ENCODE data around the gene ATXN3.
A peak's percentile ranks its signal among the peaks of the same experiment; 100 is the strongest.

ATXN3 gene

DNA sequence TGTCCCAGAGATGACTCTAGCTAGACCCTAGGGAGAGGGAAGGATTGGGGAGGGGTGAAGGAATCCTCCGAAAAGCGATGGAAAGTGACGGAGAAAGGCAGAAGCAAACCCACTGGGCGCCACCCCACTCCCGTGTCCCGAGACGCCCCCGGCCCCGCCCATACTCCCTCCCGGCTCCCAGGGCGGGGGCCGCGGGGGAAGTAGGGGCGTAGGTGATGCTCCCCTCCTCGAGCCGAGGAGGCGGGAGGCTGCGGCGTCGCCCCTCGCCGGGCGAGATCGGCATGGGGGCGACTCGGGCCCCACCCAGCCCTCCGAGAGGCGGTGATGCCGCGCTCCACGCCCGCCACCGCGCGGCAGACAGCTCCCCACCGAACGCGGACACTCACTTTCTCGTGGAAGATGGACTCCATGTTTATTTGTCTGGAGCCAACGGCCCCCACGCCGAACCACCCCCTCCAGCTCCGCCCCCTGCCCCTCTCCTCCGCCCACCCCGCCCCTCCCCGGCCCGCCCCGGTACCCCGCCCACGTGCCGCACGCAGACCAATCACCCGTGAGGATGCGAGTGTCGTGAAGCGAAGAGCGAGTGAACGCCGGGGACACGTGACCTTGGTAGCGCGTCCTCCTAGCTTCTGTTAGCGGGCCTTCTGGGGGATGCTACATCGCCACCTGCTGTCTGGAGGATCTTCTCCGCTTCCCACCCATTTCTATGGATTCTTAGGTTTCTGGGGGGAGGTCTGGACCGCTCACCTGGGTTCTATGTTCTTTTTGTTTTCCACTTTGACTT, at the start of gene ATXN3:
Gene ATXN3 (minus strand): TSS at position 440 of the 784 bp plus-strand sequence. CDS start 30 bp downstream, at position 410.
- DNase-seq (ENCODE audit: low read depth, low spot score), result peak; percentile 98

DNA sequence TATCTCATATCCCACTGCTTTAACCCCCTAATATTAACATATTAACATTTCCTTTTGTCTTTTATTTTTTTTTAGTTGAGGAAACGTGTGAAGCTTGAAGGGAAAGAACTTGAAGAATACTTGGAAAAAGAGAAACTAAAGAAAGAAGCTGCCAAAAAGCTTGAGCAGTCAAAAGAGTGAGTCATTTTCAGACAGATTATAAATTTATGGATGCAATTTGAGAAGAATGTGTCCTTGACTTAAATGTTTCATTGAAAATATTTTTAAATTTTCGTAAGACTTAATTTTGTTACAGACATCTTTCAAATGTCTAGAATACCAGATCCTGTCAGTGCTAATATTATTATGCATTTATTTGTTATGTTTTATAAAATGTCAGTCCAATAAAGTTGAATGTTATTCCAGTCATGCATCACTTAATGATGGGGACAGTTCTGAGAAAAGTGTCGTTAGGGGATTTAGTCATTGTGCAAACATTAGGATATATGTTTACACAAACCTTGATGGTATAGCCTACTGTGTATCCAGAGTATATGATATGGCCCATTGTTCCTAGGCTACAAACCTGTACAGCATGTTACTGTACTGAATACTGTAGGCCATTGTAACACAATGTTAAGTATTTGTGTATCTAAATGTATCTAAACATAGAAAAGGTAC, 48.0 kb upstream of the ATXN3 start:
- no peak for DNase-seq (ENCODE audit: low read depth, low spot score)

DNA sequence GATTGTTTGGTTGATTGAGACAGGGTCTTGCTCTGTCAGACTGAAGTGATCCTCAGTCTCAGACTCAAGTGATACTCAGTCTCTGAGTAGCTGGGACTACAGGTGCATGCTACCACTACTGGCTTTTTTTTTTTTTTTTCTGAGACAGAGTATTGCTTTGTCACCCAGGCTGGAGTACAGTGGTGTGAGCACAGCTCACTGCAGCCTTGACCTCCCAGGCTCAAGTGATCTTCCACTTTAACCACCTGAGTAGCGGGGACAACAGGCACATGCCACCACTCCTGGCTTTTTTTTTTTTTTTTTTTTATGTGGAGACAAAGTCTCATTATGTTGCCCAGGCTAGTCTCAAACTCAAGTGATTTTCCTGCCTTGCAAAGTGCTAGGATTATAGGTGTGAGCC, 47.2 kb upstream of the ATXN3 start:
- DNase-seq (ENCODE audit: low read depth, low spot score), result no peak

DNA sequence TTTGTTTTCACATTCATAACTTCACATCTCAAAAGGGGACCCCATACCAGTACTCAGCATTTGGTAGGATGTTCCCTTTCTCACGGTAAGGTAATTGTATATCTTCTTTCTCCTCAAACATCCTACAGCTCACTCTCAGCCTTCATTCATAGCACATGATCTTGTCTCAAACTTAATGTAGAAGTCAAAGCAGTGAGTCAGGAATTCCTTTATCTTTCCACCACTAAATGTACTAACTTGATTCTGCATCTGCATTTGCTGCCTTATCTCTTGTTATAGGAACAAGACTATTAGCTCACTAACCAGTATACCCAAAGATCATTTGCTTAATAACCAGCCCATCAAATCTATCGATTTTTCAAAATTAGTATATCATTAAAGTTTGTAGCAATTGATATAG, 38.3 kb upstream of the ATXN3 start:
- no peak for DNase-seq (ENCODE audit: low read depth, low spot score)

DNA sequence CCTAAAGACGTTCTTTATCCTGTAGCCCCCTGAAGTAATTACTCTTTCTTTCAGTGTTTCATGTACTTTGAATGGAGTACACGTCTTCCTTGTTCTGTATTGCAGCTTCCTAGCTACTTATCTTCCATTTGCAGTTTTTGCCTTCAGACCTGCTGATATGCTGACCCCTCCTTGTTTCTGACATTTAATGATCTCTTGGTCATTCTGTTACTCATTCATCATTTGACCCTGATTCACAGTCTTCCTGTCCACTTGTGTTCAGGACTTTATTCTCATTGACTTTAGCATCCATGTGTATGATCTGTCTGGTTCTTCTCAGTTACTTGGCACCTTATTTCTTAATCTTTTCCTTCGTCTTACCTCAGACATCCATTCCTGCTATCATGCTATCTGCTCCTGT, 37.6 kb upstream of the ATXN3 start:
- no peak for DNase-seq (ENCODE audit: low read depth, low spot score)

DNA sequence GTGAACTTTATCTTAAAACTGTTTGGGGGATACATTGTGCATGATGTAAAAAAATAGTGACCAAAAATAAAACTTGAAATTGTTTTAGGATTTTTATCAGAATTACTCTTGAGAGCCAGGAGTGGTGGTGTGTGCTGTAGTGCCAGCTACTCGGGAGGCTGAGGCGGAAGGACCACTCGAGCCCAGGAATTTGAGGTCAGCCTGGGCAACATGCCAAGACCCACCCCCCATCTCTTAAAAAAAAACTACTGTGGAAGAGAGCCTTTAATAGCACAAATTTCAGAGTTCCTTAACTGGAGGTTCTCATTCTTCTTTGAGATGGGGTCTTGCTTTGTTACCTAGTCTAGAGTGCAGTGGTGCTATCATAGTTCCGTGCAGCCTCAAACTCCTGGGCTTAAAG, 36.9 kb upstream of the ATXN3 start:
- no peak for DNase-seq (ENCODE audit: low read depth, low spot score)

DNA sequence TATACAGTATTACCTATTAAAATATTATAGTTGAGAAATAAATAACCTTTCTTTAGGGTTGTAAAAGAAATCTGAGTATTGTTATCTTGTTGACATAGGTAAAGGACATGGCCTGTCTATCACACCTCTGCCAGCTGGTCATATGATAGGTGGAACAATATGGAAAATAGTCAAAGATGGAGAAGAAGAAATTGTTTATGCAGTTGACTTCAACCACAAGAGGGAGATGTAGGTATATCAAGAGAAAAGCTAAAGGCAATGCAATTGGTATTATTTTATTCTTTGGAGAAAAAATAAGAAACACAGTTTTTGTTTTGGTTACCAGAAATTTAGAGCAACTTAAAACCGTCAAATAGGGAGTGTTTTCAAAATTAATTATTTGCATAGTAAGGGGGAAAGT, 28.9 kb upstream of the ATXN3 start:
- no peak for DNase-seq (ENCODE audit: low read depth, low spot score)

DNA sequence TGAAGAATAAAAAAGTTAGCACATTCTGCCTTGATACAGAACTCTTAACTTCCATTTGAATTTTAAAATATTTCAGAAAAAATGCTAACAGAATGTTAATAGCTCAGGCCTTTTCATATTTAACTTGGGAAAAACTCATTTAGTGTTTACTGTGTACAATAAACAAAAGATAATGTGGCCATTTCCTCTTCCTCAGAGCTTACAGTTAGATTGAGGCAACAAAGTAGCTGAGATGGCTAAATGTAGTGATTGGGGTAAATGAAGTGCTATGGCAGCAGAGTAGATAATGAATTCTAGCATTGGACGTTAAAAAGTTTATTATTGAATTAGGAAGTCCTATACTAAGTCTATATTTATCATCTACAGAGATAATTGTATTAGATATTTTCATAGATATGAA, 28.1 kb upstream of the ATXN3 start:
- no peak for DNase-seq (ENCODE audit: low read depth, low spot score)

DNA sequence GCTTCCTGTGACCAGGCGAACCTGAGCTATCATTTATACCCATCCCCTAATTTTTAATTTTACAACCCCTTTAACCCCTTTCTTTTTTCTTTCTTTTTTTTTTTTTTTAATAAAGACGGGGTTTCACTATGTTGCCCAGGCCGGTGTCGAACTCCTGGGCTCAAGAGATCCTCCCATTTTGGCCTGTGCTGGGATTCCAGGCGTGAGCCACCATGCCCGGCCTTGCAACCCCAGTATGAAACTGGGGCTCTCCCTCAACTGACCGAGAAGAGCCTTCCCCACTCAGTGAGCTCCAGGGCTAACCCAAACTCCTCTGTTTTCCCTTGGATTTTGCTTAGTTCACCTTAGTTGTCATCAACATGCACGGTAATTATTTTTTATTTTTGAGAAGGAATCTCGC, 16.4 kb upstream of the ATXN3 start:
- no peak for DNase-seq (ENCODE audit: low read depth, low spot score)

DNA sequence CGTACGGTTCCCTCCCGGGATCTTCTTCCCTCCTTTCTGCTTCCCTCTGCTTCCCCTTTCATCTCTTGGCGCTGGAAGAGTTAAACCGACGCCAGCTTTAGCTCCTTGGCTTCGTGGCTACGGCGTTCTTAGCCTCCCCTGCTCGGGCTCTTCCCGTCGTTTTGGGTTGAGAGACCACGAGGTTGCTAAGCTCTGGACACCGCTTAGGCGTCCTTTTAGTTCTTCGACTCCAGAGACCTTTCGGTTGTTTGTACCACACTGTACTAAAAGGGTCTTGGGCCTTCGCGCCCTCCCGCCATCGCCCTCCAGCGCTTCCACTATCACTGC, 15.9 kb upstream of the ATXN3 start:
- DNase-seq (ENCODE audit: low read depth, low spot score), result no peak

DNA sequence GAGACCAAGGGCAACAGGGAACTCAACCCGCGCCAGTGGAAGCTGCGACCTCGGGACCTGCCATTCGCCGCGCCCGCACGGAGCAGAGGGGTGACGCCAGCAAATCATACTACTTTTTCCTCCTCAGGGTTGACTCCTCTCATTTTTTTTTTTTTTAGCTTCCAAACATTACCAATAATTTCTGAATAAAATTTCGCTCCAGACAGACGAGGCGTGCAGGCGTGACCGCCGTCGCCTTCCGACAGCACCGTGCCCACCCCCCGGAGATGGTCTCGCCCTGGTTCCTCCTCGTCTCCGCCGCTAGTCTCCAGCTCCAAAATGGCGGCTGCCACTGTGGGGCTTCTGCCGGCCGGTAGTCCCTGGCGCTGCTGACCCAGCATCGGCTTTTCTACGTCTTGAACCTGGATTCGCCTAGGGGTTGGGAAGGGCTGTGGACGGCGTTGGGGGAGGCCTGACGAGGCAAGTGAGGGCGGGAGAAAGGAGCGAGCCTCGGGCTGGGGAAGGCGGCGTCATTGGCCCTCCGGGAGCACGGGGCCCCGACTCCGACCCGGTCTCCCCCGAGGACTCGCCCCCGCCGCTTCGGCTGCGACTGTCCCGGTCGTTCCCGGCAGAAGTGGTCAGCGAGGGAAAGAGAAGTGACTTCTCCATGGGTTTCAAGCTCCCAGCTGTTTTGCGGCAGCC, 15.4 kb upstream of the ATXN3 start, which contains the start of the genes CPSF2 and NDUFB1:
Gene CPSF2 (plus strand): TSS at position 300 of the 681 bp plus-strand sequence. CDS start 9,016 bp downstream, outside the sequence.
Gene NDUFB1 (minus strand): TSS at position 37 of the 681 bp plus-strand sequence. CDS start 4,069 bp downstream, outside the sequence.
- no peak for DNase-seq (ENCODE audit: low read depth, low spot score)

DNA sequence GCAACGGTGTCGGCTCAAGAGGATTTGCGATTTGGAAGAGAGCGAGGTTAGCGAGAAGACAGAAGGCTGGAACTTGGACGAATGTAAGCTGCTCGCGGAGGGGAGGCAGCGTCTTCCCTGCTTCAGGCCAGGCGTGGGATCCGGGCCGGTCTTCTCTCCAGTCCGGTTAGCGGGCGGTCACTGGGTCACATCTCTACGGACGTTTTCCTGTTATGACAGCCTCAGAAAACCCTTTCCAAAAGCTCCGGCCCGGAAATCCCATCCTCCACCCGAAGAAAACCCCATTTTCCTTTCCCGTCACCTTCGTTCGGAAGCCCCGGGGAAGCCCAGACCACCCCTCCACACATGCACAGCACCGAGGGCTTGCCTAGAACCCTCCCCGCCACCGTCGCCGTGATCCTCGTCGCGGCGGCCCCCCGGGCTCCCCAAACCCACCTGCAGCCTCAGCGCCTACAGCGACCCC, 14.9 kb upstream of the ATXN3 start:
- DNase-seq (ENCODE audit: low read depth, low spot score), result no peak

DNA sequence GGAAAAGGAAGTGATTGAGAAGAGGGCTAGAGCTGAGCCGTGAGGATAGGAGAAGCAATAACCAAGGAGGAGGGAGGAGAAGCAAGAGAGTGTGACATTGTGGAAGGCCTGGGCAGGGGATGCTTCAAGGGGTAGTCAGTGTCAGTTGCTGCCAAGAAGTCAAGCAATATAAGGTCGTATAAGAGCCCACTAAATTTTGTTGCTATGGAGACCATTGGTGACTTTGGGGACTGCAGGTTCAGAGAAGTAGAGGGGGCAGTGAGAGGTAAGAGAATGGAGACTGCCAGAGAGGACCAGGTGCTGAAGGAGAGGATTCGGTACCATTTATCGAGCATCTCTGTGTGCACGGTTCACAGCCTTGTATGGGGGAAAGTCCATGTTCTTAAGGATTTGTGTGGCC, 3.1 kb upstream of the ATXN3 start:
- no peak for DNase-seq (ENCODE audit: low read depth, low spot score)

DNA sequence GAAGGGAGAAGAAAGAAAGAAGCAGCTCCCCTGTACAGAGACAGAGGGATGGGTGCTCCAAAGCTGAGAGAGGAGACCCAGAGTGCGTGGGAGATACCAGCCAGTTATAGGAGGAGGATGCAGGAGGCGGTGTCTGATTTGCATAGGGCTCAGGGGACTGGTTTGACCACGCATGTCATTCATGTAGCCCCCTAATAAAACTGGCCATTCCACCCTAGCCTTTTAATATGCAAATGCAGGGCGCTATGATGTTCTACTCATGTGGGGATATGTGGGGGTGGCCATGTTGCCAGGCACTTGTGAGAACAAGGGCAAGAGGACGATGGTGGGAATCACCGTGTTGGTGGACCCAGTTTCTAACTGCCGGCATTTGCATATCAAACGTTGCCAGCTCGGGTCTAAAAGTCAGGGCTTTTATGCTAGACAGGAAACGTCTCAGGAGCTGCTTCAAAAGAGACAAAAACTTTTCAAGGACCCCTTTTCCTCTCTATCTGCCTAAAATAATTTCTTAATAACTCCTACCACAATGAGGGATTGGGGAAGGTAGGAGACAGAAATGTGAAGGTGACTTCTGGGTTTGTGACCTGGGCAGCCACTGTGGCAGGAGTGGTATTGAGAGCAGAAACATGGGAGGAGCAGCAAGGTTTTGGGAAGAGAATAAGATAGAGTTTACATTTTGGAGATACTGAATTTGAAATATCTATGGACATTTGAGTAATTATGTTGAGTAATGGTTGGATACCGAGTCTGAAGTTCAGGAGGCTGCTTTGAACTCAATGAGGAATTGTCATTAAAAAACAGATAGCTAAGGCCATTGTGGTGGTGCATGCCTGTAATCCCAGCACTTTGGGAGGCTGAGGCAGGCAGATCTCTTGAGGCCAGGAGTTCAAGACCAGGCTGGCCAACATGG, 2.2 kb upstream of the ATXN3 start:
- peak; percentile 74 for DNase-seq (ENCODE audit: low read depth, low spot score)

DNA sequence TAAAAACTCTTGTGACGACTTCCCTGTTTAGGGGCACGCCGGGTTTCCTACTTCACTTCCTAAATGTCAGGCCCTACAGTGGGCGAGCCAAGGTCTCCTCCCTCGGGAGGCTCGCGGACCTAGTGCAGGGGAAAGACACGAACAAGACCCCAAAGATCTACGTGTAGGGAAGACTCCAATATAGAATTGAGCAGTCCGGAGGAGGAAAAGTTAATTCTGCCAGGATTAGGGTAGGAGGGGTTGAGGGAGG, 564 bp downstream of the ATXN3 start:
- DNase-seq (ENCODE audit: low read depth, low spot score), result no peak

DNA sequence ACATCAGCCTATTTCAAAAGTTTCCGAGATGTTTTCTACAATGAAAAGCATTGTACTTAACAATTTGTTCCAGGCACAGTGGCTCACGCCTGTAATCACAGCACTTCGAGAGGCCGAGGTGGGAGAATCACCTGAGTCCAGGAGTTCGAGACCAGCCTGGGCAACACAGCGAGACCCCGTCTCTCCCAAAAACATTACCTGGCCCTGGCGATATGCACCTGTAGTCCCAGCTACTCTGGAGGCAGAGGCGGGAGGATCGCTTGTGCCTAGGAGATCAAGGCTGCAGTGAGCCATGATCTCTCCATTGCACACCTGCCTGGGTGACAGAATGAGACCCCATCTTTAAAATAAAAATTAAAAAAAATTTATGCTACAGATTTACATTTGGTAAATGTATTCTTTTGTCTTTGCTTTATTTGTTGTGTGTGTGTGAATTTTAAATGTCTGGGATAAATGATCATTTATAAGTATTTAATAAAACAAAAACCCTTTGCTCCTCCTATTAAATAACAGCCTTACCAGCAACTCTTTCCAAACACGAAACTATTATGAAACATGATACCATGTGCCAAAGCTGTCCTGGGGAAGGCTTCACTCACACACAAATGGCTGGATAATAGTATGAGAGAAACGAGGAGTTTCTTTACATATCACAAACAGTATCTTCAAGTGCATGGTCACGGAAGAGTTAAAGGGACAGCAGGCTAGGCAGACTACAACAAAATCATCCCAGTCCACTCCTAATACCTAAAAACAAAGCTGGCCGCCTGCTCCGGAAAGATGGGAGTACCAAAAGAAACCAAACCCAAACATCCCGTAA, 1.1 kb downstream of the ATXN3 start:
- DNase-seq (ENCODE audit: low read depth, low spot score), result no peak

DNA sequence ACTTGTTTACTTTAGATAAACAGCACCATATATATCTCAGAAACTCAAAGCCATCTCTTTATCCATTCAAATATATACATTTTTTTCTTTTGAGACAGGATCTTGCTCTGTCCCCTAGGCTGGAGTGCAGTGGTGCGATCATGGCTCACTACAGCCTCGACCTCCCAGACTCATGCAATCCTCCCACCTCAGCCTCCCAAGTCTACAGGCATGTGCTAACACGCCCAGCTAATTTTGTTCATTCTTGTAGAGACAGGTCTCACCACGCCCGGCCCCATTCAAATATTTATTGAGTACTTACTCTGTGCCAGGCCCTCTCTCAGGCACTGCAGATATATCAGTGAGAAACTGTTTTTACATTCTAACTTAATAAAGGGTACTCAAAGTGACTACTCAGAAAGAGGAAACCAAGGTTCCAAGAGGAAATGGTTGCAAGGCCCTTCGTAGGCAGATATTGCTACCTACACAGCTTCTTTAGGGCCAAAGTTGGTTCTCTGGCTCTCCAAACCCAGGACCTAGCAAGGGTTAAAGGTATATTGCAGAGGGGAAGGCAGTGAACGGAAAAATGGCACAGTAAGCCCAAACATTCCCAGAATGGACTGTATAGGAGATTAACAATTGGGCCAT, 2.9 kb downstream of the ATXN3 start:
- DNase-seq (ENCODE audit: low read depth, low spot score), result no peak

DNA sequence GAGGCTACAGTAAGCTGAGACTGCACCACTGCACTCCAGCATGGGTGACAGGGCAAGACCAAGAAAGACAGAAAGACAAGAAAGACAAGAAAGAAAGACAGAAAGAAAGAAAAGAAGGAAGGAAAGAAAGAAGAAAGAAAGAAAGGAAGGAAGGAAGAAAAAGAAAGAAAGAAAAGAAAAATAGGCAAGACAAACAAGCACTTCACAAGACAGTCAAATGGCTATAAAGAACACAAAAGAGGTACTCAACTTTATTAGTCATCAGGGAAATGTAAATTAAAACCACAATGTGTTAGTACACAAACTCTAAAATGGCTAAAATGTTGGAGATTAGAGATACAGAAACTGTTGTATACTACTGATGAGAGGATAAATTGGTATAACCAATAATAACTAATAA, 6.6 kb downstream of the ATXN3 start:
- DNase-seq (ENCODE audit: low read depth, low spot score), result no peak

DNA sequence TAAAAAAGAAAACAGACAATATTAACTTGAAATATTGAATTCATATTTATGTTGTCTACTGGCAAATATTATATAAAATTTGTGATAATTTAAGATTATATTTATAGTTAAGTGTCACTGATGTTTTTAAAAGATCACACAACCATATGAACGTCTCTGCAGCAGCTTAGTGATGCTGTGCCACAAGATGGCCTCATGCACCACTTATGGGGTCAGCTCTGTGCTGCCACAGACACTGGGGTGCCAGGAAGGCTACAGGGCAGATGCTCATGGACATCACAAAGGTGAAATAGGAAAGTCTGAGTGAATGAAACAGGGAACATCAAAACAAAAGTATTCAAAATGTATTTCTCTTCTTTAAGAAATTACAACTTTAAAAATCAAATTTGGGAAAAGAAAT, 13.1 kb downstream of the ATXN3 start:
- no peak for DNase-seq (ENCODE audit: low read depth, low spot score)

DNA sequence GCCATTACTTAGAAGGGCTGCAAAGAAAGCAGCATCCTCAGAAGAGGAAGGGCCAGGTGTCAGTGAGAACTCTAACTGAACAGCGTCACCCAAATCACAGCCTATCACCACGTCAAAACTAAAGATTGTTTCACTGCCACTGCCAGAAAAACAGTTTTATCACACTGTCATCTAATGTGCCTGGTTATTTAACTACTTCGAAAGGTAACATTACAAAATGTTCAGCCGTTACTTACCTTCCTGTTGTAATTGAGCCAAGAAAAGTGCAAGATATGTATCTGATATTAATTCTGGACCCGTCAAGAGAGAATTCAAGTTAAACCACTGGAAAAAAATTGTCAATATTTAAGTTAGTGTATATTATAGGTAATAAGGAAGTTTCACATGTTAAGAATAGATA, 17.9 kb downstream of the ATXN3 start:
- DNase-seq (ENCODE audit: low read depth, low spot score), result no peak

All from iPS DF 19.7 (cell line).